Mucosa of stomach (tissue), 1 donor: Measurements from ENCODE around the gene TOX3.
A peak's percentile ranks its signal among the peaks of the same experiment; 100 is the strongest.

Source experiments
- H3K27me3 ChIP-seq: one replicate; pipeline ENCODE4 v1.7.0; 2013; ENCODE audit warnings: mild to moderate bottlenecking, low read length; ENCODE audit not compliant: control insufficient read depth, insufficient read depth
- H3K36me3 ChIP-seq: one replicate; pipeline ENCODE4 v1.7.0; 2013; ENCODE audit warnings: low read length; ENCODE audit not compliant: control insufficient read depth, insufficient read depth
- H3K4me1 ChIP-seq: one replicate; pipeline ENCODE4 v1.7.0; 2013; ENCODE audit warnings: mild to moderate bottlenecking, low read length; ENCODE audit not compliant: control insufficient read depth, insufficient read depth
- H3K4me3 ChIP-seq: one replicate; pipeline ENCODE4 v1.7.0; 2013; ENCODE audit warnings: low read length
- H3K9ac ChIP-seq: one replicate; pipeline ENCODE4 v1.7.0; 2013; ENCODE audit warnings: mild to moderate bottlenecking, low read length, moderate library complexity
- H3K9me3 ChIP-seq: one replicate; pipeline ENCODE4 v1.7.0; 2013; ENCODE audit warnings: mild to moderate bottlenecking, low read length, moderate library complexity; ENCODE audit not compliant: control insufficient read depth
- donor health status: Pancreatic carcinoma.

The TOX3 gene

DNA sequence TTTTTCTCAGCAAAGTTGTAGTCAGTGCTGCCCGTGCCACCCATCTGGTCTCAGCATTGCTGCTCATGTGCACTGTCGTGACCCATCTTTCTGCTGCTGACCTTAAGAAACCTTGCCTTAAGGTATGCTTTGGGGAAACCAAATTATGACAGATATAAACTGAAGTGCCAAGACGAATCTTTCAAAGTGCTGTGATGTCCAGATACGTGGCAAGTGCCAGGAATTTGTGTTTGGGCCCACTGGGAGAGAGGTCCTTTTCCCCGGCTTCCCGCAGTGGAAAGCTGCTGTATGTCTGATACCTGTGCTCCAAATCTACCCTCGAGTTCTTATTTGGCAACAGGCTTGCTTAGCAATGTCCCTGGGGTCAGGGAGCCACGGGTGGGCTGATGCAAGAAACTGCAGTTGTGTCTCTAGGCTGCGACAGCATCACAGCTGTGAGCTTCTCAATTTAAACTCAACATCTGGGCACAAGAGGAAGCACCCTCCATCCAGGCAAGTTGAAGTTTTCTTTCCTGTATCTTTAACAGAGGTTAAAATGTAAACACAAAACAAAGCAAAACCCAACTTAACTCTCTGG is 30.3 kb upstream of the TOX3 start:
- Histone ChIP-seq H3K36me3 (no peaks in the 10 kb centered on the region), H3K4me1 (peaks cover 75% of the 10 kb centered on the region)

DNA sequence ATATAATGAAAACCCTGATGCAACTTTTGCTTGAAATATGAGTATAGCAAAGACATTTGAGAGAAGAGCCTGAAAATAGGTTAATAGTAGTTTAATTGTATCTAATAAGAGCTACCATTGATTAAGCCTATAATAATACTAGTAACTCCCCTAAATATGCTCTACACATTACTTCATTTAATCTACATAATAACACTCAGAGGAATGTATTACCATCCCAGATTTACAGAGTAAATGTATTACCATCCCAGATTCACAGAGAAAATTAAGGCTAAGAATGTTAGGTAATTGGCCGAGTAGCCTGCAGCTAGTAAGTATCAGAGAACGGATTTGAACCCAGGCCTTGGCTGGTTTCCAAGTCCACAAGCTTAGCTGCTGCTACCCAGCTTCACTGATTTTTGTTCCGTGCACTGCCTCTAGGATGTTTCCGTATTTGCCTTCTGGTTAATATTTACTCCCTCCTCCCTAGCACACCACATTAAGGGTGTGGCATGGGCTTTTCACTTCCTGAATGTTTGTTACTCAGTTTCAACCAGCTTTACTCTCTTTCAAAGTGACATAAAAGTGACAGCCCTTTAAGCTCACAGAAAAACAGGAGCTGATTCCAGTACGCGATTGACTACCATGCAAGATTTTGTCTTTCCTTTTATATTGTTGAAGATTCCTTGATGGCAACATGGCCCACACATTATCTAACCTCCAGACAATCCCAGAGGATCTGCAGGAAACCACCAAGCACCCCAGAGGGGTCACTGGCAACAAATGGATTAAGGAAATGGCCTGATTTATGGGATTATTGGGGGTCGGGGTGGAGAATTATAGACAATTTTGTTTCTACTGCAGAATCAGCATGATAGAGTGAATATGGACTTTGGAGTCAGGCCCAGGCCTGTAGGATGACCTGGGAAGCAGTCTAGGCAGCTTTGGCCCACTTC is 26.7 kb upstream of the TOX3 start:
- H3K4me1 ChIP-seq: peaks cover 73% of the 10 kb centered on the region
- H3K27me3 ChIP-seq: no peaks in the 10 kb centered on the region
- H3K9me3 ChIP-seq: no peaks in the 10 kb centered on the region
- no peak overlapping the region for H3K4me3 ChIP-seq
- no peaks in the 10 kb centered on the region for H3K36me3 ChIP-seq
- peak overlapping the region; percentile 33 for H3K9ac ChIP-seq

More for the DNA sequence above, 30.3 kb upstream of the TOX3 start:
- H3K9me3 ChIP-seq: no peaks in the 10 kb centered on the region
- H3K27me3 ChIP-seq: no peaks in the 10 kb centered on the region
- no peak overlapping the region for H3K4me3 ChIP-seq
- no peak overlapping the region for H3K9ac ChIP-seq

GRCh38 chr16:52572656-52573055 is 25.7 kb upstream of the TOX3 start:
- no peaks in the 10 kb centered on the region for H3K9me3 ChIP-seq
- no peak overlapping the region for H3K4me3 ChIP-seq
- no peak overlapping the region for H3K9ac ChIP-seq
- no peaks in the 10 kb centered on the region for H3K36me3 ChIP-seq
- peaks cover 71% of the 10 kb centered on the region for H3K4me1 ChIP-seq
- H3K27me3 ChIP-seq: no peaks in the 10 kb centered on the region

DNA sequence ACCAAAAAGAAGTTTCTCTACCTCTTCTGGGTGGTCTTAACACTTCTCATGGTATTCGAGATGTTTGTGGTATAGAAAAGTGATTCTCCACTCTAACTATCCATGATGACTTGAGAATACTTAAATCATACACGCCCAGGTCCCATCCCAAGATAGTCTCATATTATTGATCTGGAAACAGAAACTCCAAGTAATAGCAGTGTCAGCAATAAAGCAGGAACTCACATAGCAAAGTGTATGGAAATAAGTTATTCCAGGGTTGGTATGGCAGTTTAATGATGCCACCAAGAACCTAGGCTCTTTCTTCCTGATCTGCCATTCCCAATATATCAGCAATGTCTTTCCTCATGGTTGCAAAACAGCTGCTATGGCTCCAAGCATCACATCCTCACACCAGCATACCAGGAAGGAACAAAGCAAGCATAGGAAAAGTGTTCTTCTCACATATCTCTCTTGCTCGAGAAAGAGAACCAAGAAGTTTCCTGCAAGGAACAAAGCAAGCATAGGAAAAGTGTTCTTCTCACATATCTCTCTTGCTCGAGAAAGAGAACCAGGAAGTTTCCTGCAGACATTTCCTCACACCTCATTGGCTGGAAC is 23.6 kb upstream of the TOX3 start:
- H3K4me3 ChIP-seq: no peak overlapping the region
- no peaks in the 10 kb centered on the region for H3K9me3 ChIP-seq
- peaks cover 68% of the 10 kb centered on the region for H3K4me1 ChIP-seq
- H3K27me3 ChIP-seq: no peaks in the 10 kb centered on the region
- no peak overlapping the region for H3K9ac ChIP-seq
- H3K36me3 ChIP-seq: no peaks in the 10 kb centered on the region

GRCh38 chr16:52569701-52570100 is 22.8 kb upstream of the TOX3 start:
- Histone ChIP-seq H3K4me1 (peaks cover 69% of the 10 kb centered on the region), H3K9me3 (no peaks in the 10 kb centered on the region), H3K9ac (no peak overlapping the region), H3K27me3 (no peaks in the 10 kb centered on the region), H3K36me3 (no peaks in the 10 kb centered on the region), H3K4me3 (no peak overlapping the region)

DNA sequence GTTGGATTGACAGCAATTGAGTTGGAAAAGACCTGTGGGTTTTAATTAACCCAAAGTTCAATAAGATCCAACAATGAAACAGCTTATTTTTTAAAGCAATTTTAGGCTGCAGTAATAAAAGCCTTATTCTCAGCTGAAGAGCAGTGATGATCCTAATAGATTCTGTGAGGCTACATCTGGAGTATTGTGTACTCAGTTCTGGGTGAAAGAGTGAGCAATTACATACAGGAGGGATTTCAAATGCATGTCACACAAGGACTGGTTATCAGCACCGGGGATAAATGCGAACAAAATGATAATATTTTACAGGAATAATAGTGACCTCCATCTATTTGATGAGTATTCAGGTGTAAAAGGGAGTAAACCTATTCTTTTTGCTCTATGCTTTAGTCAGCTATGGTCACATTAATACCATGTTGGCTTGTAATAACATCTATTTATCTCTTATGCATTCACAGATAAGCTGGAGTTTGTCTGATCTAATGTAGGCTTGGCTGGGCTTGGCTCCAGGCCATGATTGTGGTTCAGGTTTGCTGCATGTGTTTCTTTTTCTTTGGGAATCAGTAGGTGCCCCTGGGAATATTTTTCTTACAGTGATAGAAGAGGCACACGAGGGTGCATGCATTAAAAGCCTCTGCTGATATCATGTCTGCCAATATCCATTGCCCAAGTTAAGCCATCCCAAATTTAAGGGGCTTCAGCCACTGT is 22.2 kb upstream of the TOX3 start:
- Histone ChIP-seq H3K27me3 (no peaks in the 10 kb centered on the region), H3K4me3 (no peak overlapping the region), H3K36me3 (no peaks in the 10 kb centered on the region), H3K9ac (no peak overlapping the region), H3K9me3 (no peaks in the 10 kb centered on the region), H3K4me1 (peaks cover 69% of the 10 kb centered on the region)

- Histone ChIP-seq H3K36me3 (no peaks in the 10 kb centered on the region), H3K4me3 (no peak overlapping the region), H3K27me3 (no peaks in the 10 kb centered on the region), H3K4me1 (peaks cover 69% of the 10 kb centered on the region), H3K9ac (no peak overlapping the region), H3K9me3 (no peaks in the 10 kb centered on the region)
These were observed 21.6 kb upstream of the TOX3 start for GRCh38 chr16:52568495-52568894.

- Histone ChIP-seq H3K9ac (no peak overlapping the region), H3K4me1 (peaks cover 63% of the 10 kb centered on the region), H3K9me3 (no peaks in the 10 kb centered on the region), H3K27me3 (no peaks in the 10 kb centered on the region), H3K36me3 (no peaks in the 10 kb centered on the region), H3K4me3 (no peak overlapping the region)
These were observed 20.2 kb upstream of the TOX3 start for GRCh38 chr16:52567193-52567592.

DNA sequence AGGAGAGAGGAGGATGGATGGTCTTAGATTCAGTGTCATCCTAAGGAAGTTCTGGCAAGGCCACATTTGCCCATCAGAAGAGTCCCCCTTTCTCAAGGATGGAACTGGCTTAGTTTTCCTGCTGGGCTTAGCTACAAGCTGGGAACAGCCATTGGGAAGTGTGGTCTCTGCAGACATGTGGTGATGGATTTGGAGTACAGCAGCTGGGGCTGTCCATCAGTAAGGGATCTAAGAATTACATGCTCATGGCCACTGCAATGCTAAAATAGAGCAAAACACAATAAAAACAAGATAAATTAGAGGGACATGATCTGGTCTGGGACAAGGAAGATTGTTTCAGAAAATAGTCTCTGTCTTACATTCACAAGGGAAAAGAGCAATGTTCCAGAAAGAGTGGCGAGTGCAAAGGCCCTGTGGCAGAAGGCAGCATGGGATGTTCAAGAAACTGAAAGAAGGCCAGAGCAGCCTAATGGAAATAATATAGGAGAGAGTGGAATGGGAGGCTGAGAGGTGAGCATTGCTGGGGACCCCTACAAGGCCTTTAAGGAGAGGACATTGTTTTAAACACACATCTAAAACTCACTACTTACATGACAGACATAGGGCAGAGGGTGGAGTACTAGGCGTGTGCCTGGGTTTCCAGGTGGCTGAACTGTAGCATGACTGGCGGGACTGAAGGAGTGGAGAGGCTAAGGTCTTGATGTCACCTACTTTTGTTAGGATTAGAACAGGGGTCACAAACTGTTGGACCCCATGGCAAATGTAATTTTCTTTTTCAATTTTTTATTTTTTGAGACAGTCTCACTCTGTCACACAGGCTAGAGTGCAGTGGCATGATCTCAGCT is 17.0 kb upstream of the TOX3 start:
- Histone ChIP-seq H3K36me3 (no peaks in the 10 kb centered on the region), H3K4me1 (peaks cover 67% of the 10 kb centered on the region), H3K9me3 (no peaks in the 10 kb centered on the region), H3K9ac (no peak overlapping the region), H3K4me3 (no peak overlapping the region), H3K27me3 (no peaks in the 10 kb centered on the region)

GRCh38 chr16:52562770-52563169 is 15.8 kb upstream of the TOX3 start:
- Histone ChIP-seq H3K9me3 (no peaks in the 10 kb centered on the region), H3K4me3 (no peak overlapping the region), H3K36me3 (no peaks in the 10 kb centered on the region), H3K27me3 (no peaks in the 10 kb centered on the region), H3K4me1 (peaks cover 67% of the 10 kb centered on the region), H3K9ac (peak overlapping the region; percentile 38)
